PC-9 (cell line): Measurements from ENCODE around the gene HSPA4. TPM values are rescaled to one million over a fixed set of nuclear protein-coding genes. Genes with fewer than 3 reads are reported as not detected.

Experiments used
- BruUV-seq: library from RNA; stranded (reverse); fragments of 400-500 nt; replicated peaks from 2 replicates; lab custom pipeline; 2021; lab: Mats Ljungman, UMichigan
- CTCF ChIA-PET: fragments of 300-600 bp; sonication (Branson Sonifier 250); formaldehyde crosslinking; loops from one replicate; lab custom pipeline; 2022; ENCODE audit warnings: antibody characterized with exemption; lab: Charles Lee
- POLR2A ChIA-PET: fragments of 300-600 bp; sonication (Branson Sonifier 250); formaldehyde crosslinking; loops from one replicate; lab custom pipeline; 2022; ENCODE audit warnings: antibody characterized with exemption; ENCODE audit not compliant: unreplicated experiment; lab: Charles Lee
- DNase-seq, 2 experiments: peaks; one replicate each; pipeline versions ENCODE4 v3.0.0 to v3.0.0-alpha.2; 2015 to 2022; ENCODE audit warnings: mixed read lengths in 1 of 2
- H2AFZ ChIP-seq: fragments of 200-600 bp; sonication (generic); 2 replicates; pipeline ENCODE4 v1.8.1; 2017; ENCODE audit warnings: antibody characterized with exemption
- H3F3A ChIP-seq: fragments of 200-600 bp; sonication (generic); 2 replicates; pipeline ENCODE4 v1.8.1; 2017; ENCODE audit warnings: antibody characterized with exemption, mild to moderate bottlenecking, low read depth; ENCODE audit not compliant: insufficient read depth
- H3K27ac ChIP-seq: fragments of 200-600 bp; sonication (generic); 2 replicates; pipeline ENCODE4 v1.6.1; 2016; ENCODE audit warnings: mixed run types
- H3K27me3 ChIP-seq: fragments of 200-600 bp; sonication (generic); 2 replicates; pipeline ENCODE4 v1.6.1; 2016; ENCODE audit warnings: low read depth, mixed run types; ENCODE audit not compliant: insufficient read depth
- H3K36me3 ChIP-seq: fragments of 200-600 bp; sonication (generic); 2 replicates; pipeline ENCODE4 v1.6.1; 2016; ENCODE audit warnings: low read depth, mixed run types
- H3K4me1 ChIP-seq: fragments of 200-600 bp; sonication (generic); replicated peaks from 2 replicates; pipeline ENCODE4 v1.6.1; 2016; ENCODE audit warnings: mixed run types; ENCODE audit not compliant: insufficient read depth
- H3K4me2 ChIP-seq: fragments of 200-600 bp; sonication (generic); 2 replicates; pipeline ENCODE4 v1.6.1; 2017; ENCODE audit warnings: mixed run types
- H3K4me3 ChIP-seq: fragments of 200-600 bp; sonication (generic); 2 replicates; pipeline ENCODE4 v1.6.1; 2016; ENCODE audit warnings: mixed run types
- H3K79me2 ChIP-seq: fragments of 200-600 bp; sonication (generic); 2 replicates; pipeline ENCODE4 v1.6.1; 2017; ENCODE audit warnings: low read depth, mixed run types
- H3K9me2 ChIP-seq: fragments of 200-600 bp; sonication (generic); 2 replicates; pipeline ENCODE4 v1.8.1; 2017; ENCODE audit warnings: mild to moderate bottlenecking; ENCODE audit not compliant: insufficient read depth
- H3K9me3 ChIP-seq: fragments of 200-600 bp; sonication (generic); 2 replicates; pipeline ENCODE4 v1.8.1; 2016; ENCODE audit warnings: low read depth; ENCODE audit not compliant: insufficient read depth
- H4K20me1 ChIP-seq: fragments of 200-600 bp; sonication (generic); 2 replicates; pipeline ENCODE4 v1.8.1; 2017; ENCODE audit not compliant: insufficient read depth
- EZH2 ChIP-seq: fragments of 200-600 bp; sonication (generic); IDR thresholded peaks from 2 replicates; pipeline ENCODE4 v1.8.0; 2017; ENCODE audit warnings: antibody characterized with exemption, low read depth
- intact Hi-C: fragments of 100-400 bp; cut with micrococcal nuclease; formaldehyde crosslinking; loops from one replicate; pipeline ENCODE4 v1.10.0; 2022; ENCODE audit not compliant: unreplicated experiment
- total RNA-seq: library from RNA; stranded (reverse); gene quantifications from 2 replicates; pipeline ENCODE4 v1.2.3, GENCODE V29; 2021
- TF ChIP-seq, protein P1 (sequence below): fragments of 200-600 bp; sonication (generic); conservative IDR thresholded peaks from 2 replicates; pipeline ENCODE4 v1.6.1; 2017; ENCODE audit warnings: mixed run types, antibody characterized with exemption, mild to moderate bottlenecking, moderate library complexity

HSPA4 gene
- total RNA-seq, 1 experiment from 2014 or later: 140 TPM

DNA sequence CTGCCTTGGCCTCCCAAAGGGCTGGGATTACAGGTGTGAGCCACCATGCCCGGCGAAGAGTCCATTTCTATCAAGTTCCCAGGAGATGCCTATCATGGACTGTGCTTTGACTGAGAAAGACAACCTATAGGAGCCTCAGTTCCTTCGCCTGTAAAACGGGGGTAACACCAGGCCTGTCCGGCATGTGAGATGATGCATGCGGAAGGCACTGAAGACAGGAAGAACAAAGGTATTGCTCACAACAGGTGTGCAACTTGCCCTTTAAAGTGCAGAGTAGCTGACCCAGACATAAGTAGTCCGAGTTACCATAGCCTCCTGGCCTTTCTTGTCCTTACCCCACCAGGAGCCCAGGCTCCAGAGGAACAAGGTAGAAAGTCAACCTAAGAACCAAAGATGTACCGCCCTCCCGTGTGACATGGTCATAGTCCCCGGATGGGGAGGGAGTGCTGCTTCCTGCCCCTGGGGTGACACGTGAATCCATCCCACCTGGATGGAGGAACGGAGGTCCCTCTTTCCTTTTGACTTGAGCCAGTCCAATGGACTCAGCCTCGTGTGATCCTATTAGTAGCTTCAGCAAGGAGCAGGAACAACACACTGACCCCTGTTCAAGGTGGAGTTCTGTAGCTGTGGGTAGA lies 60.3 kb downstream of the HSPA4 start:
- ChIA-PET POLR2A (interaction anchor here (0.6 kb wide), 1 partner anchor 12 kb away, joined by 4 read pairs; no protein-coding TSS in a partner anchor), CTCF (no interaction called here)
- no peaks in the 10 kb centered on the region for H3K9me2 ChIP-seq
- TF ChIP-seq EZH2: no peak
- TF ChIP-seq, protein P1, sequence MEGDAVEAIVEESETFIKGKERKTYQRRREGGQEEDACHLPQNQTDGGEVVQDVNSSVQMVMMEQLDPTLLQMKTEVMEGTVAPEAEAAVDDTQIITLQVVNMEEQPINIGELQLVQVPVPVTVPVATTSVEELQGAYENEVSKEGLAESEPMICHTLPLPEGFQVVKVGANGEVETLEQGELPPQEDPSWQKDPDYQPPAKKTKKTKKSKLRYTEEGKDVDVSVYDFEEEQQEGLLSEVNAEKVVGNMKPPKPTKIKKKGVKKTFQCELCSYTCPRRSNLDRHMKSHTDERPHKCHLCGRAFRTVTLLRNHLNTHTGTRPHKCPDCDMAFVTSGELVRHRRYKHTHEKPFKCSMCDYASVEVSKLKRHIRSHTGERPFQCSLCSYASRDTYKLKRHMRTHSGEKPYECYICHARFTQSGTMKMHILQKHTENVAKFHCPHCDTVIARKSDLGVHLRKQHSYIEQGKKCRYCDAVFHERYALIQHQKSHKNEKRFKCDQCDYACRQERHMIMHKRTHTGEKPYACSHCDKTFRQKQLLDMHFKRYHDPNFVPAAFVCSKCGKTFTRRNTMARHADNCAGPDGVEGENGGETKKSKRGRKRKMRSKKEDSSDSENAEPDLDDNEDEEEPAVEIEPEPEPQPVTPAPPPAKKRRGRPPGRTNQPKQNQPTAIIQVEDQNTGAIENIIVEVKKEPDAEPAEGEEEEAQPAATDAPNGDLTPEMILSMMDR: no peak
- H3K4me1 ChIP-seq: no peaks in the 10 kb centered on the region; the same call in 1 of the 2 replicates
- DNase-seq: no peak
- H3K27me3 ChIP-seq: no peaks in the 10 kb centered on the region
- H3K79me2 ChIP-seq: no peaks in the 10 kb centered on the region
- no peaks in the 10 kb centered on the region for H4K20me1 ChIP-seq
- peaks cover 11% of the 10 kb centered on the region; the same call in 1 of the 2 replicates for H3F3A ChIP-seq
- H3K36me3 ChIP-seq: no peaks in the 10 kb centered on the region
- no peak overlapping the region for H2AFZ ChIP-seq
- no TSS peak for BruUV-seq
- intact Hi-C loops: loop anchor here (5.0 kb wide), 3 partner anchors 135 to 1030 kb away; no protein-coding TSS in a partner anchor
- H3K4me3 ChIP-seq: no peak overlapping the region
- no peak overlapping the region for H3K4me2 ChIP-seq
- no peaks in the 10 kb centered on the region for H3K9me3 ChIP-seq
- H3K27ac ChIP-seq: no peak overlapping the region

DNA sequence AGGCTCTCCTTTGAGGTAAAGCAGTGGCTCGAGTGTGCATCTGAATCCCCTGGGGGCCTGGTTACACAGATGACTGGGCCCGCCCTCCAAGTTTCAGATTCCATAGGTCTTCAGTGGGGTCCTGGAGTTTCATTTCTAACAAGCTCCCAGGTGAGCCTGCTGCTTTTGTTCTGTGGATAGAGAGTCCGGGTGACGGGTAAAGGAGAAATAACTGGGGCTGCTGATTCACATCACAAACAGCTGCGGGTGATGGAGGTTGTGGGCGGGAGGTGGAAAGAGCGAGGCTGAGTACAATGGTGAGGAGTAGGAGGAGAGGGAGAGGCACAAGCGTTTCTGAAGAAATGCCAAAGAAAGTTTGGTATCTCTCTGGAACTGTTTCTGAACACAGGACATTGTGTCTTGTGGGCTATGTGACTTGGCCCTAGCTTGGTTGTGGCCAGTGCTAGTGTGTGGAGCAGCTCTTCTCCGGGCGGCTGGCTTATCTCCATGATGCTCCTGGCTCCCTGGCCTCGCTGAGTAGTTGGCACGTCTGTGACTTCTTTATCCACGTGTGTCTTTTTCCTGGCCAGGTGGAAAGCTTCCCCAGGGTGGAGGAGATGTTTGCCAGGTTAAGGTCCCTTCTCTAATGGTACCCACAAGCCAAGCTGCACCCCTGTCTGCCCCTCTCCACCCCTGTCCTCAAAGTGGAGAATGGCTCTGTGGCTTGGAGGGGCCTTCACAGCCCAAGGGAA lies 61.7 kb downstream of the HSPA4 start:
- Histone ChIP-seq H3K9me3 (no peaks in the 10 kb centered on the region), H3K27me3 (no peaks in the 10 kb centered on the region), H2AFZ (no peak overlapping the region), H4K20me1 (no peaks in the 10 kb centered on the region), H3F3A (peaks cover 6% of the 10 kb centered on the region; the same call in 1 of the 2 replicates), H3K4me2 (no peak overlapping the region), H3K4me1 (no peaks in the 10 kb centered on the region; the same call in 1 of the 2 replicates), H3K79me2 (no peaks in the 10 kb centered on the region), H3K4me3 (no peak overlapping the region), H3K27ac (no peak overlapping the region), H3K9me2 (no peaks in the 10 kb centered on the region), H3K36me3 (no peaks in the 10 kb centered on the region)
- CTCF ChIA-PET: interaction anchor here (0.7 kb wide), 1 partner anchor 1046 kb away, joined by 4 read pairs; no protein-coding TSS in a partner anchor
- intact Hi-C loops: loop anchor here (5.0 kb wide), 3 partner anchors 134 to 1029 kb away; no protein-coding TSS in a partner anchor
- POLR2A ChIA-PET: no interaction called here
- no peak for DNase-seq
- no peak for TF ChIP-seq EZH2
- TF ChIP-seq, protein P1: no peak
- BruUV-seq: no TSS peak

DNA sequence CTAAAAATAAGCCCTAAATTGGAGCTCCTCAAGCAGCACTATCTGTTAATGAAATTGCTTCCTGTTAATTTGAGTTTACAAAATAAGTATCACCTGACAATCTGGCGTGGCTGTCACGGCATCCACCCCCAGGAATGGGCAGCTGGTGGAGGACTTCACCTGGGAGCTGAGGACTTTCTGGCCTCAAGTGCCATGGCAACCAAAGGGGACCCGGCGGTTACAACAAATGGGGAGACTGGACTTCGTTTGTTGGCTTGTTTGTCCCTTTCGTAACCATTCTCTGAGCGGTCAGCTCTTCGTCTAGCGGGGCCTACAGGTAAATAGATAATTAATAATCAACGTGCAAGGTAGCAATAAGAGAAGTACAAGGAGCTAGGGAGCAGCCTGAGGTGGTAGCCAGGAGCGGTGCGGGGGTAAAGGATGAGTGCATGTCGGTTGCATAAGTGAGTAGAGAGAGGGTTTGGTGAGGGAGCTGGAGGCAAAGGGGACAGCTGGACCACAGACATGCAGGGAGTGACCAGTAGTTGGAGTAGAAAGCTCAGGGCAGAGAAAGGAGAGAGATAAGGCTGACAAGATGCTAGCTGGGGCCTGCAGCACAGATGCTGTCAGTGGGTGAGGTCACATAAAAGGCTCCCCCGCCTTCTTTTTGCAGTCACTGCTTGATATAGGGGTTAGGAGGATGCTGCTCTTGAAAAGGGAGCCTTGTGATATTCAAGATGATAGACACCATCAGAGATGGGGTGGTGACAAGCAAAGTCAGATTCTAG lies 62.5 kb downstream of the HSPA4 start:
- POLR2A ChIA-PET: no interaction called here

More for the DNA sequence above, 62.5 kb downstream of the HSPA4 start:
- CTCF ChIA-PET: interaction anchor here (0.7 kb wide), 1 partner anchor 1045 kb away, joined by 4 read pairs; no protein-coding TSS in a partner anchor
- Histone ChIP-seq H3K36me3 (no peaks in the 10 kb centered on the region), H3F3A (peaks cover 6% of the 10 kb centered on the region; the same call in 1 of the 2 replicates), H3K79me2 (no peaks in the 10 kb centered on the region), H4K20me1 (no peaks in the 10 kb centered on the region), H3K4me3 (no peak overlapping the region), H3K4me2 (no peak overlapping the region), H3K27ac (no peak overlapping the region), H3K4me1 (peaks cover under 1% of the 10 kb centered on the region; the same call in 1 of the 2 replicates), H3K9me2 (no peaks in the 10 kb centered on the region), H2AFZ (no peak overlapping the region), H3K9me3 (no peaks in the 10 kb centered on the region), H3K27me3 (no peaks in the 10 kb centered on the region)
- DNase-seq: no peak
- TF ChIP-seq, protein P1: no peak
- TF ChIP-seq EZH2: no peak
- no TSS peak for BruUV-seq
- intact Hi-C loops: loop anchor here (5.0 kb wide), 3 partner anchors 133 to 1028 kb away; no protein-coding TSS in a partner anchor
